Naive thymus-derived CD8-positive, alpha-beta T cell (primary cell): ENCODE results near the gene TEPSIN. TPM values are rescaled to one million over a fixed set of nuclear protein-coding genes. Genes with fewer than 3 reads are reported as not detected.
"Not testable (repeated sequence)": the region's sequence is repeated elsewhere in the genome, so short reads cannot be mapped to it uniquely, and the experiment has no call there.

Source experiments
- ATAC-seq, 2 donors: fragments of 150-1000 bp; cut with Tn5 transposase in 1 of 2; sonication (Bioruptor Pico), chemical (Tn5 transposase) in 1 of 2; 1 replicate in 1 of 2; 2 replicates in 1 of 2; pipeline ENCODE4 v1.10.0; 2021; ENCODE audit warnings: mild to moderate bottlenecking in 2 of 2, moderate library complexity in 2 of 2
- POLR2A ChIA-PET: fragments of 350-600 bp; sonication (Branson Sonifier 250); formaldehyde crosslinking; loops from one replicate; lab custom pipeline; 2021; ENCODE audit warnings: antibody characterized with exemption; lab: Charles Lee
- DNase-seq, 10 donors: peaks; one replicate each; pipeline versions ENCODE4 v3.0.0 to v3.0.0-alpha.2; 2020 to 2022
- H3K27ac Mint-ChIP-seq, 10 donors: one replicate each; pipeline ENCODE4 v1.8.0; 2020 to 2022; ENCODE audit warnings: mild to moderate bottlenecking in 10 of 10, mixed read lengths in 10 of 10, moderate library complexity in 4 of 10, inconsistent platforms in 1 of 10
- H3K27me3 Mint-ChIP-seq, 5 donors: one replicate each; pipeline ENCODE4 v1.8.0; 2021 to 2022; ENCODE audit warnings: mixed read lengths in 5 of 5
- H3K36me3 Mint-ChIP-seq, 3 donors: one replicate each; pipeline ENCODE4 v1.8.0; 2020 to 2022; ENCODE audit warnings: mixed read lengths in 3 of 3, mild to moderate bottlenecking in 2 of 3, inconsistent platforms in 1 of 3
- H3K4me1 Mint-ChIP-seq, 4 donors: one replicate each; pipeline ENCODE4 v1.8.0; 2021 to 2022; ENCODE audit warnings: mixed read lengths in 4 of 4
- H3K4me3 Mint-ChIP-seq, 10 donors: one replicate each; pipeline ENCODE4 v1.8.0; 2020 to 2022; ENCODE audit warnings: mild to moderate bottlenecking in 10 of 10, mixed read lengths in 10 of 10, moderate library complexity in 6 of 10, inconsistent platforms in 1 of 10
- H3K9me3 Mint-ChIP-seq, 9 donors: one replicate each; pipeline ENCODE4 v1.8.0; 2020 to 2022; ENCODE audit warnings: mixed read lengths in 9 of 9, mild to moderate bottlenecking in 3 of 9, inconsistent platforms in 1 of 9, moderate library complexity in 1 of 9
- polyA plus RNA-seq, 3 donors: library from polyadenylated mRNA; unstranded; fragments of 300-500 nt; fragmentation: Illumina TruSeq; gene quantifications; one replicate each; pipeline ENCODE4 v1.2.3, GENCODE V29; 2021
- total RNA-seq, 8 experiments: library from RNA in 2 of 8; stranded (reverse) in 2 of 8; gene quantifications; one replicate each; pipeline ENCODE4 v1.2.3 and lab custom pipeline; 2021 to 2026

TEPSIN gene
- total and polyA plus RNA-seq, 5 experiments from 2014 or later: 2.7 to 136 (median 2.8) TPM

- H3K4me3 Mint-ChIP-seq: peak overlapping the region in 1 of 10 donors; percentile 29
- H3K4me1 Mint-ChIP-seq: peaks cover 9 to 23% (median 17%) of the 10 kb centered on the region in 4 donors
- POLR2A ChIA-PET: interaction anchor here (0.7 kb wide), 1 partner anchor 14 kb away, joined by 3 read pairs; no protein-coding TSS in a partner anchor
- DNase-seq: peak in 1 of 10 donors; percentile 57
- ATAC-seq: no peak
- H3K27ac Mint-ChIP-seq: peak overlapping the region in 2 of 10 donors; percentile 46 to 63
- no peaks in the 10 kb centered on the region for H3K9me3 Mint-ChIP-seq
- peaks cover 0 to 16% (median 6%) of the 10 kb centered on the region in 3 donors for H3K36me3 Mint-ChIP-seq
- no peaks in the 10 kb centered on the region for H3K27me3 Mint-ChIP-seq
Observed at GRCh38 chr17:81231121-81231645, 7.7 kb downstream of the TEPSIN start.

- ATAC-seq: peak in 1 of 2 donors; percentile 25
- Mint-ChIP-seq H3K27me3 (no peaks in the 10 kb centered on the region), H3K27ac (peak overlapping the region in 1 of 10 donors; percentile 77), H3K36me3 (peaks cover 0 to 16% (median 6%) of the 10 kb centered on the region in 3 donors), H3K9me3 (no peaks in the 10 kb centered on the region), H3K4me3 (no peak overlapping the region), H3K4me1 (peaks cover 7 to 19% (median 15%) of the 10 kb centered on the region in 4 donors)
- POLR2A ChIA-PET: interaction anchor here (0.7 to 1.1 kb wide), 2 partner anchors 15 to 167 kb away, joined by 3 read pairs; no protein-coding TSS in a partner anchor
- DNase-seq: peak in 1 of 10 donors; percentile 57
Observed at GRCh38 chr17:81230043-81230820, 8.6 kb downstream of the TEPSIN start.

DNA sequence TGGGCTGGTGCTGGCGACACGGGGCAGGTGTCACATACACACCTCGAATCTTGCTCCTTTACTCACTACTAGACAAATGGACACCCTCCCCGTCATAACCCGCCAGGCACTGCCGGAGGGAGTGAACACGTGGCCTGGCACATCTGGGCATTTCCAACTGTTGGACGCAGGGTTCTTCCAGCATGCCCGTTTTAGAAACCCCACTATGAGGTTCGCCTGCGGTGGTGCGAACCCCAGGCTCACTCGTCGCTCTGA lies 9.3 kb downstream of the TEPSIN start:
- Mint-ChIP-seq H3K36me3 (peaks cover 0 to 14% (median 6%) of the 10 kb centered on the region in 3 donors), H3K4me3 (peak overlapping the region in 1 of 10 donors; percentile 16), H3K4me1 (peaks cover under 1 to 14% (median 10%) of the 10 kb centered on the region in 4 donors), H3K27ac (peak overlapping the region in 2 of 10 donors; percentile 4 to 37), H3K27me3 (no peaks in the 10 kb centered on the region), H3K9me3 (no peaks in the 10 kb centered on the region)
- ATAC-seq (no peak), DNase-seq (no peak)
- POLR2A ChIA-PET: interaction anchor here (1.1 kb wide), 1 partner anchor 167 kb away, joined by 3 read pairs; no protein-coding TSS in a partner anchor

- POLR2A ChIA-PET: no interaction called here
- peaks cover 0 to 14% (median 6%) of the 10 kb centered on the region in 3 donors for H3K36me3 Mint-ChIP-seq
- peak in 1 of 10 donors; percentile 59 for DNase-seq
- H3K27me3 Mint-ChIP-seq: no peaks in the 10 kb centered on the region
- H3K4me1 Mint-ChIP-seq: peaks cover under 1 to 14% (median 9%) of the 10 kb centered on the region in 4 donors
- no peaks in the 10 kb centered on the region for H3K9me3 Mint-ChIP-seq
- H3K27ac Mint-ChIP-seq: no peak overlapping the region
- H3K4me3 Mint-ChIP-seq: no peak overlapping the region
- no peak for ATAC-seq
Observed at GRCh38 chr17:81228834-81229665, 9.8 kb downstream of the TEPSIN start.

DNA sequence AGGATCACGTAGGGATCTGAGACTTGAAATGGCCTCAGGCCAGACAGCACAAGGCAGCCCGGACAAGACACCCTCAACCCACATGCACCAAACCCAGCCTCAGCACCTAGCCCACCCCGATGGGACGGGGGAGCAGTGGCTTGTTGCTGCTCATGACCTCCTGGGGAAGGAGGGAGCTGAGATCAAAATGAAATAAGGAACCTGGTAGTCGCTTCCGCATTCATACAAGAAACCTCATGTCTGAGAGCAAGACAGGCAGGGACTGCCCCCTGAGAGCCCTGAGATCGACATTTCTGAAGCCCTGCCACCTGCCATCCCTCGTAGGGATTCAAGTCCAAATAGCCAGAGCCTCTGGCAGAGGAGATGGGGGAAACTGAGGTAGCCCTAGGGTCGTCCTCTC lies 10.4 kb downstream of the TEPSIN start:
- Mint-ChIP-seq H3K27me3 (no peaks in the 10 kb centered on the region), H3K27ac (peak overlapping the region in 1 of 10 donors; percentile 18)
- POLR2A ChIA-PET: no interaction called here

GRCh38 chr17:81227630-81228029 lies 11.2 kb downstream of the TEPSIN start:
- peak overlapping the region in 4 of 10 donors; percentile 6 to 46 (median 24) for H3K27ac Mint-ChIP-seq
- DNase-seq, H3K9me3 Mint-ChIP-seq, H3K4me3 Mint-ChIP-seq, H3K27me3 Mint-ChIP-seq, ATAC-seq: not testable (repeated sequence)
- peaks cover 0 to 14% (median 6%) of the 10 kb centered on the region in 3 donors for H3K36me3 Mint-ChIP-seq
- POLR2A ChIA-PET: interaction anchor here (1.6 kb wide), 1 partner anchor 11 kb away, joined by 10 read pairs; the partner anchor contains the start of genes NDUFAF8 and TEPSIN
- H3K4me1 Mint-ChIP-seq: peaks cover 9 to 23% (median 16%) of the 10 kb centered on the region in 4 donors

More for the DNA sequence above, 10.4 kb downstream of the TEPSIN start:
- ATAC-seq (no peak), DNase-seq (peak in 1 of 10 donors; percentile 30)
- Mint-ChIP-seq H3K9me3 (no peaks in the 10 kb centered on the region), H3K4me3 (no peak overlapping the region), H3K36me3 (peaks cover 0 to 14% (median 6%) of the 10 kb centered on the region in 3 donors), H3K4me1 (peaks cover 6 to 21% (median 14%) of the 10 kb centered on the region in 4 donors)

DNA sequence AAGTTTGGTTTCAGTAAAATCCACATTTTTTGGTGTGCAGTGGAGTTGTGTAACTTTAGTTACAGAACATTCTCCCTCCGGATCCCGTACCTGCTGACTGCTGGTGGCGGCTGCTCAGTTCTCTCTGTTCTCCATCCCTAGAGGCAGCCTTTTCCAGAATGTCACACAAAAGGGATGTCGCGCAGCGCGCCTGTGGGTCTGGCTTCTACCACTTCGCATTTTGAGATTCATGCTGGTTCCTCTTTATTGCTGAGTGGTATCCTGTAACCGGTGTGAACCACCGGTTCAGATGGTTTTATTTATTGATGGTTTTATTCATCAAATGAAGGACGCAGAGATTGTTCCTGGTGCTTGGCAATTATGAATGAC lies 15.1 kb downstream of the TEPSIN start:
- POLR2A ChIA-PET: no interaction called here
- Mint-ChIP-seq H3K9me3 (no peaks in the 10 kb centered on the region), H3K27me3 (no peaks in the 10 kb centered on the region), H3K4me3 (peak overlapping the region; percentile 75 to 92 (median 83)), H3K27ac (peak overlapping the region in 8 of 10 donors; percentile 10 to 91 (median 76)), H3K4me1 (peaks cover 11 to 28% (median 19%) of the 10 kb centered on the region in 4 donors), H3K36me3 (peaks cover 0 to 2% (median 0%) of the 10 kb centered on the region in 3 donors)
- ATAC-seq (no peak), DNase-seq (peak in 1 of 10 donors; percentile 16)

DNA sequence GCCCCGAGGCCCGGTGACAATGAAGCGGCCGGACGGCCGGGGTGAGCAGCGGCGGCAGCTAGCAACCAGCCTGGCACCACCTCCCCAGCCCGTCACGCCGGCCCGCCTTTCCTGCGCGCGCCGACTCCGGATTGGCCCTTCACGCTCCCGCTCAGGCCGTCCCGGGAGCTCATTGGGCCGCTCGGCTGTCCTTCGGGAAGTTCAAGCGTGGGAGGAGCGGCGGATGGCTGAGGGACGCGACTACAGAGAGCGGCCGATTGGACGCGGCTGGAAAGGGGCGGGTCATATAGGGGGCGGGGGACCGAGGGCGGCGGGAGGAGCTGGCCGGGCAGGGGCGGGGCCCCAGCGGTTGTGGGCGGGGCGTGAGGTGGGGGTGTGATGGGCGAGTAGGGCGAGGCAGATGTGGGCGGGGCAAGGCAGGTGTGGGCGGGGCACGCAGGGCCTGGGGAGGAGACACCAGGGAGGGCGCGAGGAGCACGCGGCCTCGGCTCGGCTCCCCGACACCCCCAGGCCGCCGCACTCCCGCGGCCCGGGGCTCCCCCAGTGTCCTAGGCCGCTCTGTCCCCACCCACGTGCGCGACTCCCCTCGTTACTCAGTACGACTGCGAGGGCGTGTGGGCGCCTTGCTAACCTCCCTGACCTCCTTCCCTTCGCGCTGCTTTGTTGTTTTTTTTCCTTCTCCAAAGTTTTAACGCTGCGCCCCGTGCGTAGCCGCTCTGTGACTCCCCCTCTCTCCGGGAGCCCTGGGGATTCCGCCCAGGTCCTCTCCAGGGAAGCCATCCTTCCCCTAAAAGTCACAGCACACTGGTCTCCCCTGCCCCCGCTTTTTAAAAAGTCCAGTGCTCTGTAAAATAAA lies 15.7 kb downstream of the TEPSIN start, which contains the start of gene CEP131:
TSS of gene CEP131 (minus strand) at position 60 of the 856 bp plus-strand sequence. CDS start 2,909 bp downstream, outside the sequence.
- H3K27ac Mint-ChIP-seq: peak within 1 kb of the TSS in 9 of 10 donors; percentile 16 to 91 (median 77)
- DNase-seq (peak; percentile 98 to 100 (median 98)), ATAC-seq (peak; percentile 97 to 98)
- peaks cover 11 to 24% (median 19%) of the 10 kb centered on the region in 4 donors for H3K4me1 Mint-ChIP-seq
- H3K4me3 Mint-ChIP-seq: peak within 1 kb of the TSS; percentile 75 to 92 (median 83)
- peaks cover 0 to 2% (median 0%) of the 10 kb centered on the region in 3 donors for H3K36me3 Mint-ChIP-seq
- H3K9me3 Mint-ChIP-seq: no peaks in the 10 kb centered on the region
- H3K27me3 Mint-ChIP-seq: no peaks in the 10 kb centered on the region
- POLR2A ChIA-PET: interaction anchor here (0.5 to 2.8 kb wide), 7 partner anchors 11 to 769 kb away, joined by 3 to 43 read pairs (median 4); partner anchors contain the start of genes ACTG1, ARL16, HGS and NDUFAF8

DNA sequence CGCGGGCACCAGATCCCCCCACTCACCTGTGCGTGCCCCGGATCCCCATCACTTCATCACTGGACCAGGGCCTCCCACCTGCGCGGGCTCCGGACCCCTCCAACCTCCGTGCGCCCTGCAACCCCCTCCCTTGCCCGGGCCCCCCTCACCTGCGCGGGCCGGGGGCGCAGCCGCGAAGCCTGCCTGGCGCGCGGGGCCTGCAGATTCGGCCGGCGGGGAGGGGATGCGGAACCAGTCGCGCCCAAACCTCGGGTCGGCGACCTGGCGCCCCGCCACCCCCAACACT lies 16.3 kb downstream of the TEPSIN start:
- Mint-ChIP-seq H3K4me1 (peaks cover 9 to 18% (median 17%) of the 10 kb centered on the region in 4 donors), H3K36me3 (peaks cover 0 to 2% (median 0%) of the 10 kb centered on the region in 3 donors), H3K4me3 (peak overlapping the region in 9 of 10 donors; percentile 50 to 88 (median 81)), H3K27me3 (no peaks in the 10 kb centered on the region), H3K27ac (peak overlapping the region in 2 of 10 donors; percentile 52 to 81), H3K9me3 (no peaks in the 10 kb centered on the region)
- POLR2A ChIA-PET: interaction anchor here (1.0 to 2.8 kb wide), 5 partner anchors 11 to 768 kb away, joined by 3 to 43 read pairs (median 4); partner anchors contain the start of genes ACTG1, ARL16, HGS and NDUFAF8
- DNase-seq (no peak), ATAC-seq (peak in 1 of 2 donors; percentile 3)

- H3K4me3 Mint-ChIP-seq: peak overlapping the region; percentile 18 to 84 (median 70)
- no peak for ATAC-seq
- peaks cover 8 to 17% (median 16%) of the 10 kb centered on the region in 4 donors for H3K4me1 Mint-ChIP-seq
- no peaks in the 10 kb centered on the region for H3K27me3 Mint-ChIP-seq
- peak overlapping the region in 1 of 10 donors; percentile 59 for H3K27ac Mint-ChIP-seq
- peaks cover 0 to 2% (median 2%) of the 10 kb centered on the region in 3 donors for H3K36me3 Mint-ChIP-seq
- no peaks in the 10 kb centered on the region for H3K9me3 Mint-ChIP-seq
- DNase-seq: no peak
- POLR2A ChIA-PET: interaction anchor here (1.0 to 2.8 kb wide), 5 partner anchors 12 to 768 kb away, joined by 3 to 43 read pairs (median 4); partner anchors contain the start of genes ACTG1, NDUFAF8 and TEPSIN
Observed at GRCh38 chr17:81221842-81222619, 16.8 kb downstream of the TEPSIN start.
